Upper lobe of left lung (tissue), 6 donors: ENCODE data around the gene CERS1. TPM values are rescaled to one million over a fixed set of nuclear protein-coding genes. Genes with fewer than 3 reads are reported as not detected.

Experiments
- ATAC-seq, 2 donors: fragments of 200-7000 bp; cut with Tn5 transposase; one replicate each; pipeline ENCODE4 v1.9.1; 2022; ENCODE audit warnings: mild to moderate bottlenecking in 2 of 2, moderate library complexity in 2 of 2; ENCODE audit not compliant: low FRiP score in 2 of 2
- DNase-seq, 2 donors: peaks; one replicate each; pipeline ENCODE4 v3.0.0-alpha.2; 2019 to 2020
- H3K27ac ChIP-seq, 4 donors: fragments of 200-600 bp; sonication (generic); one replicate each; pipeline ENCODE4 v1.5.1; 2016 to 2019
- H3K27me3 ChIP-seq, 4 donors: fragments of 200-600 bp; sonication (generic); one replicate each; pipeline ENCODE4 v1.5.1; 2017 to 2019
- H3K36me3 ChIP-seq, 4 donors: fragments of 200-600 bp; sonication (generic); one replicate each; pipeline ENCODE4 v1.5.1; 2016 to 2019
- H3K4me1 ChIP-seq, 4 donors: fragments of 200-600 bp; sonication (generic); one replicate each; pipeline ENCODE4 v1.5.1; 2018 to 2019
- H3K4me3 ChIP-seq, 4 donors: fragments of 200-600 bp; sonication (generic); one replicate each; pipeline ENCODE4 v1.5.1; 2017 to 2019; ENCODE audit warnings: mild to moderate bottlenecking in 2 of 4, moderate library complexity in 1 of 4
- H3K9me3 ChIP-seq, 4 donors: fragments of 200-600 bp; sonication (generic); one replicate each; pipeline ENCODE4 v1.5.1; 2018 to 2019
- CTCF ChIP-seq, 6 experiments: fragments of 450-650 bp in 4 of 6; fragments of 200-600 bp in 2 of 6; sonication (generic) in 2 of 6; IDR thresholded peaks; one replicate each; pipeline ENCODE4 v1.5.1; 2016 to 2019; ENCODE audit warnings: antibody characterized with exemption in 6 of 6
- EP300 ChIP-seq, 4 donors: sonication (generic); formaldehyde crosslinking; IDR thresholded peaks; one replicate each; pipeline ENCODE4 v1.5.1; 2017; ENCODE audit warnings: antibody characterized with exemption in 4 of 4, control low read depth in 2 of 4
- POLR2A ChIP-seq, 4 donors: fragments of 450-650 bp; IDR thresholded peaks; one replicate each; pipeline ENCODE4 v1.5.1; 2016 to 2017; ENCODE audit warnings: antibody characterized with exemption in 4 of 4, mild to moderate bottlenecking in 2 of 4
- POLR2AphosphoS5 ChIP-seq, 2 donors: sonication (generic); formaldehyde crosslinking; IDR thresholded peaks; one replicate each; pipeline ENCODE4 v1.5.1; 2017; ENCODE audit warnings: antibody characterized with exemption in 2 of 2
- WGBS, 2 donors: methylation state at CpG; one replicate each; pipeline ENCODE4 v1.1.5; 2017 to 2018; 5-methylcytosine and 5-hydroxymethylcytosine counted together
- total RNA-seq, 6 donors: library from RNA; depleted of rRNA in 4 of 6; stranded (reverse); fragments of >200 nt in 4 of 6; gene quantifications; one replicate each; pipeline versions ENCODE4 v1.1.0 to v1.2.1, GENCODE V29; 2016 to 2021
- donor health status: DM: no; HTN: no; CAD: no; lungs with moderate emphysema.
- donor health status: DM: no; HTN: yes; CAD: no; lungs with severe emphysema.

CERS1 gene
- total RNA-seq, 6 donors from 2014 or later = 0.20 to 0.30 TPM; not detected in 4

GRCh38 chr19:18932216-18932841 lies 36.4 kb upstream of the CERS1 start:
- H3K27me3 ChIP-seq = no peaks in the 10 kb centered on the region
- no peaks in the 10 kb centered on the region for H3K9me3 ChIP-seq
- H3K27ac ChIP-seq = no peak overlapping the region
- WGBS, 2 donors = 40 to 47% methylated on average over 19 to 25 of the region's 37 CpGs
- peaks cover 4 to 62% (median 23%) of the 10 kb centered on the region in 4 donors for H3K36me3 ChIP-seq
- peaks cover 3 to 13% (median 8%) of the 10 kb centered on the region in 4 donors for H3K4me1 ChIP-seq
- TF ChIP-seq EP300 (IDR thresholded peaks at IDR 0.05) (no peak), POLR2A (IDR thresholded peaks at IDR 0.05) (no peak), POLR2AphosphoS5 (IDR thresholded peaks at IDR 0.05) (no peak), CTCF (IDR thresholded peaks at IDR 0.05) (no peak)
- ATAC-seq (peak; percentile 85 to 94), DNase-seq (peak; percentile 79 to 93)
- H3K4me3 ChIP-seq = peak overlapping the region in 3 of 4 donors; percentile 9 to 31 (median 27)

- 85 to 100% methylated on average over 2 to 28 of the region's 34 CpGs for WGBS, 2 donors
- H3K27ac ChIP-seq = no peak overlapping the region
- no peak for TF ChIP-seq POLR2AphosphoS5 (IDR thresholded peaks at IDR 0.05)
- TF ChIP-seq POLR2A (IDR thresholded peaks at IDR 0.05) = no peak
- peaks cover 3 to 13% (median 8%) of the 10 kb centered on the region in 4 donors for H3K4me1 ChIP-seq
- no peaks in the 10 kb centered on the region for H3K9me3 ChIP-seq
- no peak for ATAC-seq
- H3K36me3 ChIP-seq = peaks cover 4 to 66% (median 27%) of the 10 kb centered on the region in 4 donors
- H3K27me3 ChIP-seq = no peaks in the 10 kb centered on the region
- H3K4me3 ChIP-seq = peak overlapping the region in 2 of 4 donors; percentile 27 to 31
- DNase-seq = peak in 1 of 2 donors; percentile 85
Observed at GRCh38 chr19:18931316-18932162, 35.6 kb upstream of the CERS1 start.

- Histone ChIP-seq H3K4me3 (no peak overlapping the region), H3K27ac (no peak overlapping the region), H3K27me3 (no peaks in the 10 kb centered on the region), H3K36me3 (peaks cover 13 to 79% (median 49%) of the 10 kb centered on the region in 4 donors), H3K9me3 (no peaks in the 10 kb centered on the region), H3K4me1 (peaks cover 3 to 13% (median 8%) of the 10 kb centered on the region in 4 donors)
- 97% methylated on average over 14 to 24 of the region's 25 CpGs for WGBS, 2 donors
- ATAC-seq (no peak), DNase-seq (no peak)
- TF ChIP-seq EP300 (IDR thresholded peaks at IDR 0.05) (no peak), CTCF (IDR thresholded peaks at IDR 0.05) (no peak), POLR2AphosphoS5 (IDR thresholded peaks at IDR 0.05) (no peak), POLR2A (IDR thresholded peaks at IDR 0.05) (no peak)
Observed at GRCh38 chr19:18929311-18929710, 33.4 kb upstream of the CERS1 start.

- H3K27me3 ChIP-seq = no peaks in the 10 kb centered on the region
- TF ChIP-seq CTCF (IDR thresholded peaks at IDR 0.05) (no peak), EP300 (IDR thresholded peaks at IDR 0.05) (no peak), POLR2A (IDR thresholded peaks at IDR 0.05) (no peak), POLR2AphosphoS5 (IDR thresholded peaks at IDR 0.05) (no peak)
- ATAC-seq = no peak
- peaks cover 18 to 82% (median 59%) of the 10 kb centered on the region in 4 donors for H3K36me3 ChIP-seq
- H3K4me1 ChIP-seq = peaks cover 3 to 13% (median 8%) of the 10 kb centered on the region in 4 donors
- no peak overlapping the region for H3K27ac ChIP-seq
- no peaks in the 10 kb centered on the region for H3K9me3 ChIP-seq
- no peak for DNase-seq
- H3K4me3 ChIP-seq = no peak overlapping the region
- 87 to 93% methylated on average over 19 to 26 of the region's 26 CpGs for WGBS, 2 donors
Observed at GRCh38 chr19:18928018-18928805, 32.3 kb upstream of the CERS1 start.
